HL-60 (cell line): ENCODE results near the gene FADD.

Source experiments
- DNase-seq, 2 experiments: peaks; one replicate each; pipeline ENCODE4 v3.0.0-alpha.2; 2010 to 2020; ENCODE audit warnings: low read depth in 1 of 2, low spot score in 1 of 2
- H3K27ac ChIP-seq: fragments of 250-450 bp; sonication (Bioruptor Pico); replicated peaks from 2 replicates; pipeline ENCODE4 v1.5.1; 2020; ENCODE audit warnings: mild to moderate bottlenecking, moderate library complexity
- H3K27me3 ChIP-seq: fragments of 250-450 bp; sonication (Bioruptor Pico); 2 replicates; pipeline ENCODE4 v1.5.1; 2021; ENCODE audit warnings: mild to moderate bottlenecking, moderate library complexity; ENCODE audit not compliant: insufficient read depth, poor library complexity, severe bottlenecking
- H3K4me3 ChIP-seq: replicated peaks from 2 replicates; pipeline ENCODE4 v1.5.1; 2011; ENCODE audit warnings: mild to moderate bottlenecking, control low read depth, low read length; ENCODE audit not compliant: insufficient read depth
- GABPA ChIP-seq: IDR thresholded peaks from 2 replicates; pipeline ENCODE4 v1.6.1; 2012; ENCODE audit warnings: low read depth
- POLR2AphosphoS5 ChIP-seq: IDR thresholded peaks from 2 replicates; pipeline ENCODE4 v1.6.1; 2012; ENCODE audit warnings: low read depth
- REST ChIP-seq: IDR thresholded peaks from 2 replicates; pipeline ENCODE4 v1.6.1; 2012; ENCODE audit warnings: low read depth; ENCODE audit not compliant: insufficient replicate concordance
- SPI1 ChIP-seq: IDR thresholded peaks from 2 replicates; pipeline ENCODE4 v1.6.1; 2012; ENCODE audit warnings: low read depth, mild to moderate bottlenecking, borderline replicate concordance
- TF ChIP-seq, protein P1 (sequence below): IDR thresholded peaks from one replicate; pipeline ENCODE4 v1.5.1; 2011; ENCODE audit warnings: low read length, control low read depth, inconsistent platforms; ENCODE audit not compliant: insufficient read depth

FADD gene

DNA sequence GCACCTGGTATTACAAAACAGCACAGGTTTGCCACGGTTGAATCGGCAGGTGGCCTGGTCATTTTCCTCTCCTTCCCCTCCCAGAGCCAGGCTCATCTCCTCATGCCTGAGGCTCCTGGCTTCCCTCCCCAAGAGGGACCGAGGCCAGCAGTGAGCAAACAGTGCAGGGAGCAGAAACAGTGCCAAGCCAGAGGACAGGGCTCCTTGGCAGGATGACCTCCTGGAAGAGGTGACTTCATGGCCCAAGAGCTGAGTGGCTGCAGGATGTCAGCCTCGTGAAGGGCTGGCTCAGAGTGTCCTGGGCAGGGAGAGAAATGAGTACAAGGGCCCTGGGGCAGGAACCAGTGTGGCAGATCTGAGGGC is 44.6 kb downstream of the FADD start:
- no peaks in the 10 kb centered on the region for H3K27me3 ChIP-seq
- TF ChIP-seq POLR2AphosphoS5 (no peak), SPI1 (no peak), REST (no peak), GABPA (no peak)
- TF ChIP-seq, protein P1, sequence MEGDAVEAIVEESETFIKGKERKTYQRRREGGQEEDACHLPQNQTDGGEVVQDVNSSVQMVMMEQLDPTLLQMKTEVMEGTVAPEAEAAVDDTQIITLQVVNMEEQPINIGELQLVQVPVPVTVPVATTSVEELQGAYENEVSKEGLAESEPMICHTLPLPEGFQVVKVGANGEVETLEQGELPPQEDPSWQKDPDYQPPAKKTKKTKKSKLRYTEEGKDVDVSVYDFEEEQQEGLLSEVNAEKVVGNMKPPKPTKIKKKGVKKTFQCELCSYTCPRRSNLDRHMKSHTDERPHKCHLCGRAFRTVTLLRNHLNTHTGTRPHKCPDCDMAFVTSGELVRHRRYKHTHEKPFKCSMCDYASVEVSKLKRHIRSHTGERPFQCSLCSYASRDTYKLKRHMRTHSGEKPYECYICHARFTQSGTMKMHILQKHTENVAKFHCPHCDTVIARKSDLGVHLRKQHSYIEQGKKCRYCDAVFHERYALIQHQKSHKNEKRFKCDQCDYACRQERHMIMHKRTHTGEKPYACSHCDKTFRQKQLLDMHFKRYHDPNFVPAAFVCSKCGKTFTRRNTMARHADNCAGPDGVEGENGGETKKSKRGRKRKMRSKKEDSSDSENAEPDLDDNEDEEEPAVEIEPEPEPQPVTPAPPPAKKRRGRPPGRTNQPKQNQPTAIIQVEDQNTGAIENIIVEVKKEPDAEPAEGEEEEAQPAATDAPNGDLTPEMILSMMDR = no peak
- H3K4me3 ChIP-seq = no peak overlapping the region
- DNase-seq = no peak
- no peak overlapping the region for H3K27ac ChIP-seq

DNA sequence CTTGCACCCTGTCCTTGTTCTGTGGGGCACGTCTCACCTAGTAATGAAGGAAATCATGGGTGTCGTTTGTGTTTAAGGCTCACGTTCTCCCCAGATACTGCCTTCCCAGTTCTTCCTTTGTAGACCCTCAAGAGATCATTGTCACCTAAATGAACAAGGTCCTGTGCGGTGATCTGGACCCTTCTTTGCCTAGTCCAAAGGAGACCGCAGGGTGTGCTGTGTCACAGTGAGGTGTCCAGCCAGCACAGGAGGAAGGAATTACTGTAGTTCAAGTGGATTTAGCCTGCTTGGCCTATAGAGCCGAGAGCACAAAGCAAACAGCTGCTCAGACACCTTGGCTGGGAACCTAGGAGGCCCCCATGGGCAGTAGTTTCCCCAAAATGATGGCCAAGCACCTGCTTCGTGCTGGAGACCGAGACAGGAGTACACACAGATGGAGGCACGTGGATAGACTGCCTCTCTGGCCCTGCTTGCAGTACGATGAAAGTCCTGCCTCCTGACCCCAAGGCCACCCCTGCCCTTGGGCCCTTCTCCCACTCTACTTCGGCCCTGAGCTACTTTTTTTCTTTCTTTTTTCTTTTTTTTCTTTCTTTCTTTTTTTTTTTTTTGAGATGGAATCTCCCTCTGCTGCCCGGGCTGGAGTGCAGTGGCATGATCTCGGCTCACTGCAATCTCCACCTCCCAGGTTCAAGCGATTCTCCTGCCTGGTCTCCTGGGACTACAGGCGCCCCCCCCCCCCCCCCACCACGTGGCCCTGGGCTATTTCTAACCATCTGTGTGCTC is 48.0 kb downstream of the FADD start:
- no peak for DNase-seq
- TF ChIP-seq GABPA (no peak), SPI1 (no peak), POLR2AphosphoS5 (no peak), REST (no peak)
- TF ChIP-seq, protein P1 = no peak
- Histone ChIP-seq H3K27ac (no peak overlapping the region), H3K27me3 (no peaks in the 10 kb centered on the region), H3K4me3 (no peak overlapping the region)

- Histone ChIP-seq H3K4me3 (no peak overlapping the region), H3K27me3 (no peaks in the 10 kb centered on the region), H3K27ac (no peak overlapping the region)
- TF ChIP-seq, protein P1 = no peak
- TF ChIP-seq POLR2AphosphoS5 = no peak
- no peak for TF ChIP-seq REST
- DNase-seq = no peak
Observed at GRCh38 chr11:70251659-70252321, 48.7 kb downstream of the FADD start.
